Spleen (tissue), 7 donors: ENCODE data around the gene INPP4A.

Source experiments
- POLR2A ChIP-seq, 3 donors: fragments of 450-650 bp; IDR thresholded peaks; one replicate each; pipeline ENCODE4 v1.5.1; 2017; ENCODE audit warnings: antibody characterized with exemption in 3 of 3, mild to moderate bottlenecking in 1 of 3
- TF ChIP-seq, protein P1 (sequence below), 11 experiments: fragments of 200-600 bp in 7 of 11; fragments of 450-650 bp in 4 of 11; sonication (generic) in 4 of 11; IDR thresholded peaks in 8 of 11; conservative IDR thresholded peaks in 3 of 11; 1 replicate in 7 of 11; 2 replicates in 4 of 11; pipeline versions ENCODE4 v1.4.0 to v1.8.0; 2016 to 2021; ENCODE audit warnings: antibody characterized with exemption in 11 of 11, inconsistent platforms in 4 of 11, mild to moderate bottlenecking in 1 of 11
- donor health status: DM: no; HTN: no; CAD: no; lungs with moderate emphysema.
- donor health status: DM: no; HTN: no; CAD: no.
- donor health status: DM: no; HTN: no; CAD: no.

DNA sequence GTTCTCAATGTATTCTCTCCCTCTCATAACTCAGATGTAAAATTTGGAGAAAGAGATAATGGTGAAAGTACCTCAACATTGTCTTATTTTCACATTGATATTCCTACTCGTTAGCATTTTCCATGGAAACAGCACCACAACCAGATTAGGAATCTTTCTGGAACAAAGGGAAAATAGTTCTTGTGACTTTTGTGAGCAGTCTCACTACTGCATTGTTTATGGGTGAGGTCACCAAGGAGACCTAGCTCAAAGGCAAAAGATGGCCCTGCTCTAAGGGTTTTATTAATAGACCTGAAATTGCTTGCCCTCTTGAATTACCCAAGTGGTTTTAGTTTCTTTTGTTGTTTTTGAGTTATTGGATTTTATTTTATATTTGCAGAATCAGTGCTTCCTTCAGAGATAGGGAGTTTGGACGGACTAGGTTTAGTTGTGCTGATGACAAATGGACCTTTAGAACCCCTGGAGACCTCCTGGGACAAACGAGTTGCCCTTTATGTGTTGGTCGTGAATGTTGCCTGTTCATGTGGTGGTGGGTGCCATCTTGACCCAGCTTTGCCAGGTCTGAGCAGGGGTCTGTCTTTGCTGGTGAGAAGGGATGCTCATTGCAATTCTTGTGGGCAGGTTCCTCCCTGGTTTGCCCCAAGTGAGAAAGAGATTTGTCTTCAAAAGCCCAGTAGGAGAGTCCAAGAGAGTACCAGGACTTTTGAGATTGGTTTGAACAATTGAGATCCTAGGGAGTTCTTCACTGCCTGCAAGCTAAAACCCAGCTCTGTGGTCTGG lies 58.1 kb downstream of the INPP4A start:
- TF ChIP-seq, protein P1, sequence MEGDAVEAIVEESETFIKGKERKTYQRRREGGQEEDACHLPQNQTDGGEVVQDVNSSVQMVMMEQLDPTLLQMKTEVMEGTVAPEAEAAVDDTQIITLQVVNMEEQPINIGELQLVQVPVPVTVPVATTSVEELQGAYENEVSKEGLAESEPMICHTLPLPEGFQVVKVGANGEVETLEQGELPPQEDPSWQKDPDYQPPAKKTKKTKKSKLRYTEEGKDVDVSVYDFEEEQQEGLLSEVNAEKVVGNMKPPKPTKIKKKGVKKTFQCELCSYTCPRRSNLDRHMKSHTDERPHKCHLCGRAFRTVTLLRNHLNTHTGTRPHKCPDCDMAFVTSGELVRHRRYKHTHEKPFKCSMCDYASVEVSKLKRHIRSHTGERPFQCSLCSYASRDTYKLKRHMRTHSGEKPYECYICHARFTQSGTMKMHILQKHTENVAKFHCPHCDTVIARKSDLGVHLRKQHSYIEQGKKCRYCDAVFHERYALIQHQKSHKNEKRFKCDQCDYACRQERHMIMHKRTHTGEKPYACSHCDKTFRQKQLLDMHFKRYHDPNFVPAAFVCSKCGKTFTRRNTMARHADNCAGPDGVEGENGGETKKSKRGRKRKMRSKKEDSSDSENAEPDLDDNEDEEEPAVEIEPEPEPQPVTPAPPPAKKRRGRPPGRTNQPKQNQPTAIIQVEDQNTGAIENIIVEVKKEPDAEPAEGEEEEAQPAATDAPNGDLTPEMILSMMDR (IDR thresholded peaks at IDR 0.05 in 8 of 11, conservative IDR thresholded peaks at IDR 0.05 in 3 of 11): no peak
- no peak for TF ChIP-seq POLR2A (IDR thresholded peaks at IDR 0.05)
